Stimulated activated CD8-positive, alpha-beta memory T cell treated with anti-CD3 and anti-CD28 coated beads, Interleukin-7, amount 100 ng/mL, for 4 hours (primary cell): Measurements from ENCODE around the gene KIF5A.
"Not testable (repeated sequence)": the region's sequence is repeated elsewhere in the genome, so short reads cannot be mapped to it uniquely, and the experiment has no call there.

Experiments used
- DNase-seq, 2 donors: peaks; one replicate each; pipeline ENCODE4 v3.0.0-alpha.2; 2020; ENCODE audit warnings: low read depth in 2 of 2

Gene KIF5A

DNA sequence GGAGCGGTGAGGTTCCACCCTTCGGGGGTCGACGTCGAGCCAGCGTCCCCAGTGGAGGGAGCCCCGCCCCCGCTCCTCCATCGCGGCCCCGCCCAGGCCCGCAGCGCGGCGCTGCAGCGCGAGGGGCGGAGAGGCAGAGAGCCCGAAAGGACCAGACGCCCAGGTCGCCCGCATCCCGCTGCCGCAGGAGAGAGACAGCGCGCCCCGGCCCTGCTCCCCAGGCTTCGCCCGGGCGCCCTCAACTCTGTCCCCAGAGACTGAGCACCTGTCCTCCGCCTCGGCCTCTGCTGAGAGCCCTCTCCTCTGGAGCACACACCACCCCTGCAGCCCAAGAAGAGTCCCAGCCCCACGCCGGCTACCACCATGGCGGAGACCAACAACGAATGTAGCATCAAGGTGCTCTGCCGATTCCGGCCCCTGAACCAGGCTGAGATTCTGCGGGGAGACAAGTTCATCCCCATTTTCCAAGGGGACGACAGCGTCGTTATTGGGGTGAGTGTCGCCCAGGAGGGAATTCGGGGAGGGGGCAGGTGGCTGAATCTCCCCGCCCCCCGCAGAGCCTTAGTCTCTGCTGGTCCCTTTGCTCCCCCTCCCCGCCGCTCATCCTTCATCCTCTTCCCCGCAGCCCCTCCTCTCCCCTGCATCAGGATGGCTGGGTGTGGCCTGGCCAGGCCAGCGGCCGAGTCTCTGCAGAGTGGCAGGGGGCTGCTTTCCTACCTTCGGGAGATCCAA is at the start of gene KIF5A:
Gene KIF5A, plus strand, starts transcription at position 136 of the 732 bp plus-strand sequence. Its CDS starts 228 bp downstream, at position 364.
- DNase-seq, result peak; percentile 10 to 45

DNA sequence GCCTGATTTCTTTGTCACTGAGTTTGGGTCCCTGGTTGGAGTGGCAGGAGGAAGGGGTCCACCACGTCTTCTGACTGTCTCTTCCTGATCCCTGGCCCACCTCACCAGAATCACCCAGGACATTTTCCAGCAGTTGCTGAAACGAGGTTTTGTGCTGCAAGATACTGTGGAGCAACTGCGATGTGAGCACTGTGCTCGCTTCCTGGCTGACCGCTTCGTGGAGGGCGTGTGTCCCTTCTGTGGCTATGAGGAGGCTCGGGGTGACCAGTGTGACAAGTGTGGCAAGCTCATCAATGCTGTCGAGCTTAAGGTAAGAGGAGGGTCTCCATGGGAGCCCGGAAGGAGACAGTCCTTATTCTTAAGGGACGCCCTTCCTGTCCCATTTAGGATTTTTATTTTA is 49.6 kb upstream of the KIF5A start:
- no peak for DNase-seq

DNA sequence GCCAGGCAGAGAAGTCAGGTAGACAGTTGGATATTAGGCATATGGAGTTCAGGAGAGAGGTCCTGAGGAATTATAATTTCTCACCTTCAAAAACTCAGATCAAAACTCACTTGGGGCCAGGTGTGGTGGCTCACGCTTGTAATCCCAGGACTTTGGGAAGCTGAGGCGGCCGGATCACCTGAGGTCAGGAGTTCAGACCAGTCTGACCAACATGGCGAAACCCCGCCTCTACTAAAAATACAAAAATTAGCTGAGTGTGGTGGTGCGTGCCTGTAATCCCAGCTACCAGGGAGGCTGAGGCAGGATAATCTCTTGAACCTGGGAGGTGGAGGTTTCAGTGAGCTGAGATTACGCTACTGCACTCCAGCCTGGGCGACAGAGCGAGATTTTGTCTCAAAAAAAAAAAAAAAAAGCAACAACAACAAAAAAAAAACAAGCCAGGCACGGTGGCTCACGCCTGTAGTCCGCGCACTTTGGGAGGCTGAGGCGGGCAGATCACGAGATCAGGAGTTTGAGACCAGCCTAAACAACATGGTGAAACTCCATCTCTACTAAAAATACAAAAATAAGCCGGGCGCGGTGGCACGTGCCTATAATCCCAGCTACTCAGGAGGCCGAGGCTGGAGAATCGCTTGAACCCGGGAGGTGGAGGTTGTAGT is 47.4 kb upstream of the KIF5A start:
- not testable (repeated sequence) for DNase-seq

DNA sequence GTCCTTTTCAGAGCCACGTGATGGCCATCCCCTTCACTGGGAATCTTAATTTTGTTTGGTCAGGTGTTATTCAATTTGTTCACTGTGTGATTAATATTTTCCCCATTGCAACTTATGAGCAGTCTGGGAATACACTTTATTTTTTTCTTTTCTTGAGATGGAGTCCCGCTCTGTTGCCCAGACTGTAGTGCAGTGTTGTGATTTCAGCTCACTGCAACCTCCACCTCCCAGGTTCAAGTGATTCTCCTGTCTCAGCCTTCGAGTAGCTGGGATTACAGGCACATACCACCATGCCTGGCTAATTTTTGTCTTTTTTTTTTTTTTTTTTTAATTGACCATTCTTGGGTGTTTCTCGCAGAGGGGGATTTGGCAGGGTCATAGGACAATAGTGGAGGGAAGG is 43.3 kb upstream of the KIF5A start:
- not testable (repeated sequence) for DNase-seq

DNA sequence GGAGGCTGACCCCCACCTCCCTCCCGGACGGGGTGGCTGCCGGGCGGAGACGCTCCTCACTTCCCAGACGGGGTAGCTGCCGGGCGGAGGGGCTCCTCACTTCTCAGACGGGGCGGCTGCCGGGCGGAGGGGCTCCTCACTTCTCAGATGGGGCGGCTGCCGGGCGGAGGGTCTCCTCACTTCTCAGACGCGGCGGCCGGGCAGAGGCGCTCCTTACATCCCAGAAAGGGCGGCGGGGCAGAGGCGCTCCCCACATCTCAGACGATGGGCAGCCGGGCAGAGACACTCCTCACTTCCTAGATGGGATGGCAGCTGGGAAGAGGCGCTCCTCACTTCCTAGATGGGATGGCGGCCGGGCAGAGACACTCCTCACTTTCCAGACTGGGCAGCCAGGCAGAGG is 42.0 kb upstream of the KIF5A start:
- DNase-seq, result not testable (repeated sequence)

DNA sequence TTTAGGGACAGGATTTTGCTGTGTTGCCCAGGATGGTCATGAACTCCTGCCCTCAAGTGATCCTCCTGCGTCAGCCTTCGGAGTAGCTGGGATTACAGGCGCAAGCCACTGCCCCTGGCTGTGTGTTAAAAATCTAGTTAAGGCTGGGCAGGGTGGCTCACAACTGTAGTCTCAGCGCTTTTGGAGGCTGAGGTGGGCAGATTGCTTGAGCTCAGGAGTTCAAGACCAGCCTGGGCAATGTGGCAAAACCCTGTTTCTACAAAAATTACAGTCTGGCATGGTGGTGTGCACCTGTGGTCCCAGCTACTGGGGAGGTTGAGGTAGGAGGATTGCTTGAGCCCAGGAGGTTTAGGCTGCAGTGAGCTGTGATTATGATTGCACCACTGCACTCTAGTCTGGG is 38.7 kb upstream of the KIF5A start:
- no peak for DNase-seq

DNA sequence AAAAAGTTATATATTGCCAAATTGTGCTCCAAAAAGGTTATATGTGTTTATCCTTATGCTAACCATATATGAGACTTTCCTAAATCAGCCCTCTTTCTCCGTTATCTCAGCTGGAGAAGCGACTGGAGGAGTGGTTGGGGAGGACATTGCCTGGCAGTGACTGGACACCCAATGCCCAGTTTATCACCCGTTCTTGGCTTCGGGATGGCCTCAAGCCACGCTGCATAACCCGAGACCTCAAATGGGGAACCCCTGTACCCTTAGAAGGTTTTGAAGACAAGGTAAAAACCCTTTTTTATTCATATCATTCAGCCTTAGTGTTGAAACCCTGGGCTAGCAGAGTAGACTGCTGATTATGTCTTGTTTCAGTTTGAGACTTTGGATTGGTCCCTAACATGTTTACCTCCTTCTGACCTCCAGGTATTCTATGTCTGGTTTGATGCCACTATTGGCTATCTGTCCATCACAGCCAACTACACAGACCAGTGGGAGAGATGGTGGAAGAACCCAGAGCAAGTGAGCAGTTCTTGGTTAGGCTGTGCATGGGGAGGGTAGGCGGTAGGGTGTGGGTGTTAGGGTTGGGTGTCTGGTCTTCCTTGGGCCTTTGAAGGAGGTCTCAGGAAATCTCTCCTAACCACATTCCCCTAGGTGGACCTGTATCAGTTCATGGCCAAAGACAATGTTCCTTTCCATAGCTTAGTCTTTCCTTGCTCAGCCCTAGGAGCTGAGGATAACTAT is 38.1 kb upstream of the KIF5A start:
- no peak for DNase-seq

DNA sequence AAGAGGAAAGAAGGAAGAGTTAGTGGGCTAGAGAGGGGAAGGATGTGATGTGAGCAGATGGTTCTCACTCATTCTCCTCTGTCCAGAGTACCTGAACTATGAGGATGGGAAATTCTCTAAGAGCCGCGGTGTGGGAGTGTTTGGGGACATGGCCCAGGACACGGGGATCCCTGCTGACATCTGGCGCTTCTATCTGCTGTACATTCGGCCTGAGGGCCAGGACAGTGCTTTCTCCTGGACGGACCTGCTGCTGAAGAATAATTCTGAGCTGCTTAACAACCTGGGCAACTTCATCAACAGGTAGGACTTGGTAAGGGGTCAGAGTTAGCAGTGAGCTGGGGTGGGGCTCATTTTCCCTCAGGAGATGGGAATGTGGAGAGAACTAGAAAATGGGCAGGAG is 37.2 kb upstream of the KIF5A start:
- no peak for DNase-seq

DNA sequence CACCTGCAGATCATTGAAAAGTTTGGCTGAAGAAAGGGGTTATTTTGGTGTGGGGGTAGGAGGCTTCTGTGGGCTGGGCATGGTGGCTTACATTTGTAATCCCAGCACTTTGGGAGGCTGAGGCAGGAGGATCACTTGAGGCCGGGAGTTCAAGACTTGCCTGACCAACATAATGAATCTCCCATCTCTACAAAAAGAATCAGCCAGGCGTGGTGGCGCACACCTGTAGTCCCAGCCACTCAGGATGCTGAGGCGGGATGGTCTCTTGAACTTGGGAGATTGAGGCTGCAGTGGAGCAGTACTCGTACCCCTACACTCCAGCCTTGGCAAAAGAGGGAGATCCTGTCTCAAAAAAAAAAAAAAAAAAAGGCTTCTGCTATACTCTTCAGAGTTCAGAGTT is 36.6 kb upstream of the KIF5A start:
- no peak for DNase-seq

DNA sequence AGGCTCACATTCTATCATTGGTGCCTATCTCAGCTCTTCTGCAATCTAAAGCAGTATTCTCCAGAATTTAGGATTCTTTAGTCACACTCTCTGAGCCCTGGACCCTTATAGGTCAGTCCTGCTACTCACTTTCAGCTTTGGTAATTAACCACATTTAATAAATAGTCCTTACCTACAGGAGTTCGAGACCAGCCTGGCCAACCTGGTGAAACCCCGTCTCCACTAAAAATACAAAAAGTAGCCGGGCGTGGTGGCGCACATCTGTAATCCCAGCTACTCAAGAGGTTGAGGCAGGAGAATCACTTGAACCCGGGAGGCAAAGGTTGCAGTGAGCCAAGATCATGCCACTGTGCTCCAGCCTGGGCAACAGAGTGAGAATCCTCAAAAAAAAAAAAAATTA is 36.2 kb upstream of the KIF5A start:
- DNase-seq, result not testable (repeated sequence)

DNA sequence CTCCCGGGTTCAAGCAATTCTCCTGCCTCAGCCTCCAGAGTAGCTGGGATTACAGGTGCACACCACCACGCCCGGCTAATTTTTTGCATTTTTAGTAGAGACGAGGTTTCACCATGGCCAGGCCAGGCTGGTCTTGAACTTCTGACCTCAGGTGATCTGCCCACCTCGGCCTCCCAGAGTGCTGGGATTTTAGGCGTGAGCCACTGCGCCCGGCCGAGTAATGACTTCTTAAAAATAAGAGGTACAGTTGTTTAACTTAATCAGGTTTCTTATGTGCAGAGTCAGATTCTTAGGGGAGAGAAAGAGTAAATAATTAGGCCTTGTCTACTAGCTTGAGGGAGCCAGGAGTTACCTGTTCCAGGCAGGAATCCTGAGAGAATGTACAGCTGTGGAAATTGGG is 35.6 kb upstream of the KIF5A start:
- not testable (repeated sequence) for DNase-seq

DNA sequence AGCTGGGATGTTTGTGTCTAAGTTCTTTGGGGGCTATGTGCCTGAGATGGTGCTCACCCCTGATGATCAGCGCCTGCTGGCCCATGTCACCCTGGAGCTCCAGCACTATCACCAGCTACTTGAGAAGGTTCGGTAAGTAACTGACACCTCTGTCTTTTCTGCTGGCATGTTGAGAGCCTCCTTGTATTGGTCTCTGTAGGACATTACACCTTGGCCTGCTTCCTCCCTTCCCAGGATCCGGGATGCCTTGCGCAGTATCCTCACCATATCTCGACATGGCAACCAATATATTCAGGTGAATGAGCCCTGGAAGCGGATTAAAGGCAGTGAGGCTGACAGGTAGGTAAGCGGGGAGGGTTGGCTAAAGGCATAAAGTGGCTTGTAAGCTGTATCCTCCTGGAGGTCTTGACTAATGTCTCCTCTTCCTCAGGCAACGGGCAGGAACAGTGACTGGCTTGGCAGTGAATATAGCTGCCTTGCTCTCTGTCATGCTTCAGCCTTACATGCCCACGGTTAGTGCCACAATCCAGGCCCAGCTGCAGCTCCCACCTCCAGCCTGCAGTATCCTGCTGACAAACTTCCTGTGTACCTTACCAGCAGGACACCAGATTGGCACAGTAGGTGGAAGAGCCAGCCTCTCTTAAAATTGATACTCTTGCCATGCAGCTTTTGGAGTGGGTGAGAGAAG is 35.0 kb upstream of the KIF5A start:
- no peak for DNase-seq

DNA sequence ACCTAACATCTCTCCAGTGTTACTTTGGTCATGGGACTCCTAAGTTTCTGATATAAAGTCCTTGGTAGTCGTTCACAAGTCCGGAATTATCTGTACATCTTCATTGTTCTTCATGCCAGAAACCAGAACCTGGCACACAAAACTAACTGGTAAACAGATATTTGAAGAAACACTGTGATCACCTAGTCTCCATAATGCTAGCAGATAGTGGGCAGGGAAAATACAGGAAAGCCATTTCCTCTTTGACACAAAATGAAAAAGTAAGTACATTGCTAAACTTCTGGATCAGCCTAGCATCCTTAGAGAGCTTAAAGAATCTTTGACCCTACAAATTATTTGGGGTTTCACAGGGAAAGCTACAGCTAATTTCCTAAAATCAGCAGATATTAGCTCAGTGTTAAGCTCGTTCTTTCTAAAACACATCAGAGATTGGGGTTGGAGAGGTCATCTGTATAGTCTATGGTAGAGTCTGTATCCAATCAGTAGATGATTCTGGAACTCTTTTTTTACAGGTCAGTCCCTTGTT is 34.4 kb upstream of the KIF5A start:
- no peak for DNase-seq

DNA sequence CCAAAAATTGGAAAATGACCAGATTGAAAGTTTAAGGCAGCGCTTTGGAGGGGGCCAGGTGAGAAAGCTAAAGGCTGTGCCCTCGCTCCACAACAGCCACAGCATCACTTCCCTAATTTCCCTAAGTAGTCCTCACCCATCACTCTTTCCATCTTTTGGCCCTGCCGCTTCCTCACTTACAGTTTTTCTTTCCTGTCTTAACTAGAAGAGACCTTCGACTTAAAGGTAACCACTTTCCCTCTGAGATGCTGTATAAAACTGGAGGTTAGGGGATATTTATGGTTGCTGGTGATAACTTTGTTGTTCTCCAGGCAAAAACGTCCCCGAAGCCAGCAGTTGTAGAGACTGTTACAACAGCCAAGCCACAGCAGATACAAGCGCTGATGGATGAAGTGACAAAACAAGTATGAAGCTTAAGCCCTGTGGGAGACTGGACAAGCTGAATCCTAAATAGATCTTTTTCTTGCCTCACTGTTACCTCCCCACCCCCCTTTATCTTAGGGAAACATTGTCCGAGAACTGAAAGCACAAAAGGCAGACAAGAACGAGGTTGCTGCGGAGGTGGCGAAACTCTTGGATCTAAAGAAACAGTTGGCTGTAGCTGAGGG is 33.8 kb upstream of the KIF5A start:
- no peak for DNase-seq

DNA sequence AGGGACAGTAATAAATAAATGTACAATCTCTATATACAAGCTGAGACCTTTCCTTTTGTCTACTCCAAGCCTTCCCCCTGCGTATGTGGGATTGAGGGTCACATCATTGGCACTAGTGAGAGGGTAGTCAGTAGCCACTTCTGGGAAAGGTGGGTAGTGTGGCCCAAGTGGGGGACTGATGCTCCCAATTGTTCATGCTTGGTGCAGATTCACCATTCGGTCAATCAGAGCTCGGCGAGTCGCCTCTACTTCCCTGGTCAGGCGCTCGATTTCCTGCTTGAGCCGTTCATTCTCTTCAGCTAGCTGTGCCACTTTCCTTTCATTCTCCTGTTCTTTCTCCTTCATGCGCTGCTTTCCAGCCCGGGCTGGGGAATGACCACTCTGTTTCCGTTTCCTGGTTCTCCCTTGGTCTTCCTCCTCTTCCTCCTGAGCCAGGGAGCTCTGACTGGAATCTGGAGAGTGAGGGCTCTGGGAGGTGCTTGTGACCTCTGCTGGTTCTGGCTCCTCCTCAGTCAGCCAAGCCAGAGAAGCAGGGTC is 33.2 kb upstream of the KIF5A start:
- DNase-seq, result no peak

DNA sequence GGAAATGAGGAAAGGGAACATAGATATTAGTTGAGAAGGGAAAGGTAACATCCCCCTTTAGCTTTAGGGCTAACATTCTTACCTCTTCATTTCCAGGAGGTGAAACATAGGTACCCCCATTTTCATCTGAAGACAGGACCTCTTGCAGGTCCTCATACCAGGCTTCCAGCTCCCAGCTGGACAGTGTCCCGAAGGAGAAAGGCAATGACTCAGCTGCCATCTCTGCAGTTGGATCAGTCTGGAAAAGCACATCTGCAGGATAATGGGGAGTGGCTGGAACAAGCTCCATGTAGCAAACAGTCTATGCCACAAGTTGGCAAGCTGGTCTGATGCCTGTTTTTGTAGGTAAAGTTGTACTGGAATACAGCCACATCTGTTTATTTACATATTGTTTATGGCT is 32.7 kb upstream of the KIF5A start:
- DNase-seq, result no peak

DNA sequence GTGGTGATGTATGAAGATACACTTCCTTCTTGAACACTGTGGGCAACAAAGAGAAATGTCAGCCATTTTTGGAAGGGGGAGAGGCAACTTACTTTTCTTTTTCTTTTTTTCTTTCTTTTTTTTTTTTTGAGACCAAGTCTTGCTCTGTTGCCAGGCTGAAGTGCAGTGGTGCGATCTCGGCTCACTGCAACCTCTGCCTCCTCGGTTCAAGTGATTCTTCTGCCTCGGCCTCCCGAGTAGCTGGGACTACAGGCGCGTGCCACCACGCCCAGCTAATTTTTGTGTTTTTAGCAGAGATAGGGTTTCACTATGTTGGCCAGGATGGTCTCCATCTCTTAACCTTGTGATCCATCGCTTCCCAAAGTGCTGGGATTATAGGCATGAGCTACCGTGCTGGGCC is 32.1 kb upstream of the KIF5A start:
- not testable (repeated sequence) for DNase-seq

DNA sequence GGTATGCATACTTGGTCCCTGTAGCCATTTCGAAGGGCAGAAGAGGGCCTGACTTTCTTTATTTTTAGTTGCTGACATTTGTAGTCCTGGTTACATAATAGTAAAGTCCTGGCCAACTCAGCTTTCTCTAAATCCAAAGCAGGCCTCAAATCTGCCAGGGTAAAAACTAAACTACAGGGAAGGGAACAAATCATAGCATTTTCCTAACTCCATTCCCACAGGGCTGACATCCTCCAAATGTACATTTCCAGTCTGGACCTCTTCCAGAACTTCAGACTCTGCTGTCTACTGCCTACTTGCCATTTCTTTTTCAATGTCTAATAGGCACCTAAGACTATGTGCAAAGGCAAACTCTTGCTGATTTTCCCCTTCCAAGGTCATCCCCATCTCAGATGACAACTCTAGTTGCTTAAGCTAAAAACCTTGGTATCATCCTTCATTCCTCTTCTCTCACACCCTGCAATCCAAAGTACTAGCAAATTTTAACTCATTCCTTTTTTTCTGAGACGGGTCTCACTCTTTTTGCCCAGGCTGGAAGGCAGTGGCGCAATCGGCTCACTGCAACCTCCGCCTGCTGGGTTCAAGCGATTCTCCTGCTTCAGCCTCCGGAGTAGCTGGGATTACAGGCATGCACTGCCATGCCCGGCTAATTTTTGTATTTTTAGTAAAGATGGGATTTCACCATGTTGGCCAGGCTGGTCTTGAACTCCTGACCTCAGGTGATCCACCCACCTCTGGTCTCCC is 31.5 kb upstream of the KIF5A start:
- DNase-seq, result no peak

DNA sequence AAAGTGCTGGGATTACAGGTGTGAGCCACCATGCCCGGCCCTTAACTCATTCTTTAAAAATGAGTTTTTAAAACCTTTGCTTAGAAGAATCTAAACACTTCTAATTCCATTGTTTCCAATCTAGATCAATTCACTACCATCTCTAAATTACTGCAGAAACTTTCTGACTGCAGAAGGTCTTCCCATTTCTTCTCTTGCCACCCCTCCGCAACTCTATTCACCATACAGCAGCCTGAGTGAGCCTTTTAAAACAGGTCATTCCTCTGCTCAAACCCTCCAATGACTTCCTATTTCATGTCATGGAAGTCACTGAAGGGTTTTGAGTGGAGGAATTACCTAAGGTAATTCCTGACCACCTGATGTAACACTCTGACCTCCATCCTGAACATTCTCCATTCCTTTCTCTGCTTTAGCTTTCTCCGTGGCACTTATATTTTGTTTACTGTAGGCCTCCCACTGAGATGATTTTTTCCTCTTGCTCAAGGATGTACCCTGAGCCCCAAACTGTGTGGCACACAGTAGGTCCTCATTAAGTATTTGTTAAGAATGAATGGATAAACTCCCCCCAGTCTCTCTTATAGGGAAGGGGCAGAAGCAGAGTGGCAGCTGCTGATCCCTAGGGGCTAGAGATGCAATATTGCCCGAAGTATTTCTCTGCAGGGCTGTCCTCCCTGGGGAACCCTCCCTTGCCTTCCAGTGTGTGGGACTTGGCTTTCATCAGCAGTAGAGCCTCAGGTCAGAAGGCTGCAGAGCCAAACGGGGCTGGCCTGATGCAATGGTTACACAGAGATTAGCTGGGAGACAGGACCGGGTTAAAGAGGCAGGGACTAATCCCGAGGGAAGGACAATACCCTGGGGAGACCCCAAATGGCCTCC is 30.7 kb upstream of the KIF5A start:
- DNase-seq, result no peak

DNA sequence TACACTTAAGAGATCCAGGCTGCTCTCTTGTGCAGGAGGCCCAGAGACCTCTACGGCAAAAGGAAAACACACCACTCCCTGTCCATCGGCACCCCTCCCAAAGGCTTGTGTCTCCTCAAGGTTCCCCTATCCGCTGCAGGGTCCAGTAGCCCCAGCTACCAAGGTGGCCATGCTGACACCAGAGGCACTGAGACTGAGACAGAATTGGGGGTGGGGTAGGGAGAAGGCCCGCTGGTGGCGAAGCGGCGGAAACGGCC is 30.1 kb upstream of the KIF5A start:
- DNase-seq, result no peak
